H1 (cell line): ENCODE measurements around the gene TBC1D22A. TPM values are rescaled to one million over a fixed set of nuclear protein-coding genes. Genes with fewer than 3 reads are reported as not detected.

Source experiments
- CTCF ChIA-PET: fragments of 300-600 bp; sonication (Branson Sonifier 250); formaldehyde crosslinking; loops from one replicate; lab custom pipeline; 2021; ENCODE audit not compliant: partially characterized antibody; lab: Charles Lee
- POLR2A ChIA-PET: fragments of 300-600 bp; sonication (Branson Sonifier 250); formaldehyde crosslinking; loops from one replicate; lab custom pipeline; 2021; ENCODE audit warnings: inconsistent platforms; ENCODE audit not compliant: partially characterized antibody; lab: Charles Lee
- DNase-seq, 2 experiments: peaks; one replicate each; pipeline versions ENCODE4 v3.0.0 to v3.0.0-alpha.2; 2010 to 2022; ENCODE audit warnings: low spot score in 2 of 2, low read depth in 1 of 2, mixed read lengths in 1 of 2
- FAIRE-seq: peaks from 2 replicates; lab custom pipeline; 2011; peaks lifted over from hg19 to GRCh38; lab: Jason Lieb, UNC
- H2AFZ ChIP-seq: 2 replicates; pipeline ENCODE4 v1.8.1; 2012; ENCODE audit warnings: low read length, inconsistent platforms
- H2AK5ac ChIP-seq: 2 replicates; pipeline ENCODE4 v1.6.1; 2013; ENCODE audit warnings: low read depth, low read length
- H2BK120ac ChIP-seq: replicated peaks from 2 replicates; pipeline ENCODE3; 2013; ENCODE audit warnings: low read depth, low read length, inconsistent platforms
- H2BK12ac ChIP-seq: 2 replicates; pipeline ENCODE4 v1.6.1; 2013; ENCODE audit warnings: low read depth, low read length
- H2BK15ac ChIP-seq: 2 replicates; pipeline ENCODE4 v1.6.1; 2013; ENCODE audit warnings: low read length
- H2BK20ac ChIP-seq: 2 replicates; pipeline ENCODE4 v1.6.1; 2013; ENCODE audit warnings: low read length
- H2BK5ac ChIP-seq: 2 replicates; pipeline ENCODE4 v1.6.1; 2013; ENCODE audit warnings: low read depth, low read length
- H3K14ac ChIP-seq: 2 replicates; pipeline ENCODE4 v1.6.1; 2013; ENCODE audit warnings: inconsistent platforms; ENCODE audit not compliant: insufficient read length
- H3K18ac ChIP-seq: 2 replicates; pipeline ENCODE4 v1.6.1; 2013; ENCODE audit warnings: low read length; ENCODE audit errors: extremely low read depth
- H3K23ac ChIP-seq: 2 replicates; pipeline ENCODE4 v1.6.1; 2013; ENCODE audit warnings: inconsistent platforms; ENCODE audit not compliant: insufficient read length
- H3K23me2 ChIP-seq: 2 replicates; pipeline ENCODE4 v1.6.1; 2013; ENCODE audit warnings: low read depth, low read length
- H3K27ac ChIP-seq: 2 replicates; pipeline ENCODE4 v1.6.1; 2011; ENCODE audit warnings: low read depth, low read length, inconsistent platforms
- H3K27me3 ChIP-seq, 4 experiments: replicated peaks in 1 of 4; 1 replicate in 1 of 4; 2 replicates in 3 of 4; pipeline versions ENCODE4 v1.6.1 to v1.8.1; 2011 to 2013; ENCODE audit warnings: low read length in 3 of 4, mild to moderate bottlenecking in 3 of 4, inconsistent platforms in 2 of 4, mixed read lengths in 2 of 4, moderate library complexity in 1 of 4; ENCODE audit not compliant: control insufficient read depth in 3 of 4, insufficient read depth in 3 of 4; ENCODE audit errors: extremely low read depth in 1 of 4
- H3K36me3 ChIP-seq, 4 experiments: 2 replicates each; pipeline versions ENCODE4 v1.6.1 to v1.8.1; 2011 to 2013; ENCODE audit warnings: mild to moderate bottlenecking in 4 of 4, low read length in 3 of 4, moderate library complexity in 2 of 4, control low read depth in 1 of 4, inconsistent platforms in 1 of 4; ENCODE audit not compliant: insufficient read depth in 4 of 4, control insufficient read depth in 2 of 4
- H3K4ac ChIP-seq: replicated peaks from 2 replicates; pipeline ENCODE3; 2013; ENCODE audit warnings: low read length, low read depth, mixed read lengths, inconsistent platforms; ENCODE audit not compliant: insufficient read length
- H3K4me1 ChIP-seq, 4 experiments: replicated peaks in 1 of 4; 1 replicate in 1 of 4; 2 replicates in 3 of 4; pipeline versions ENCODE4 v1.6.1 to v1.8.1; 2011 to 2013; ENCODE audit warnings: low read length in 3 of 4, inconsistent platforms in 2 of 4, mixed read lengths in 1 of 4; ENCODE audit not compliant: insufficient read depth in 4 of 4, control insufficient read depth in 3 of 4
- H3K4me2 ChIP-seq, 2 experiments: 2 replicates each; pipeline versions ENCODE4 v1.6.1 to v1.8.1; 2011 to 2013; ENCODE audit warnings: low read depth in 2 of 2, low read length in 2 of 2, control low read depth in 1 of 2, inconsistent platforms in 1 of 2, mild to moderate bottlenecking in 1 of 2; ENCODE audit not compliant: insufficient read depth in 1 of 2
- H3K4me3 ChIP-seq, 4 experiments: fragments of 200-600, 300-600 bp in 1 of 4; sonication (generic), shearing (Covaris generic), sonication (Bioruptor Twin) in 1 of 4; 2 replicates each; pipeline versions ENCODE4 v1.5.1 to v1.8.1; 2011 to 2016; ENCODE audit warnings: low read length in 4 of 4, low read depth in 3 of 4, control low read depth in 2 of 4, inconsistent platforms in 2 of 4, mild to moderate bottlenecking in 2 of 4, mixed read lengths in 1 of 4, moderate library complexity in 1 of 4; ENCODE audit not compliant: insufficient read depth in 2 of 4; ENCODE audit errors: extremely low read depth in 1 of 4
- H3K56ac ChIP-seq: replicated peaks from 2 replicates; pipeline ENCODE3; 2013; ENCODE audit warnings: low read depth, mild to moderate bottlenecking, mixed read lengths, low read length, inconsistent platforms; ENCODE audit not compliant: insufficient read length
- H3K79me1 ChIP-seq: 2 replicates; pipeline ENCODE4 v1.6.1; 2013; ENCODE audit warnings: low read depth, low read length, control low read depth
- H3K79me2 ChIP-seq, 2 experiments: 2 replicates each; pipeline versions ENCODE4 v1.6.1 to v1.8.1; 2012 to 2013; ENCODE audit warnings: low read length in 2 of 2, mild to moderate bottlenecking in 2 of 2, inconsistent platforms in 1 of 2; ENCODE audit not compliant: insufficient read depth in 2 of 2, control insufficient read depth in 1 of 2
- H3K9ac ChIP-seq, 4 experiments: replicated peaks in 1 of 4; 1 replicate in 1 of 4; 2 replicates in 3 of 4; pipeline versions ENCODE4 v1.6.1 to v1.8.1; 2011 to 2013; ENCODE audit warnings: low read depth in 3 of 4, low read length in 3 of 4, control low read depth in 2 of 4, mild to moderate bottlenecking in 2 of 4, moderate library complexity in 2 of 4, inconsistent platforms in 1 of 4; ENCODE audit errors: extremely low read depth in 1 of 4
- H3K9me3 ChIP-seq, 2 experiments: 2 replicates each; pipeline versions ENCODE4 v1.6.1 to v1.8.1; 2012 to 2013; ENCODE audit warnings: mild to moderate bottlenecking in 2 of 2, moderate library complexity in 2 of 2, control low read depth in 1 of 2, inconsistent platforms in 1 of 2, low read depth in 1 of 2, low read length in 1 of 2, mixed read lengths in 1 of 2; ENCODE audit not compliant: insufficient read depth in 2 of 2
- H4K20me1 ChIP-seq, 2 experiments: replicated peaks in 1 of 2; 2 replicates each; pipeline versions ENCODE3 to v1.8.1; 2011 to 2013; ENCODE audit warnings: inconsistent platforms in 2 of 2, low read length in 2 of 2, mild to moderate bottlenecking in 1 of 2; ENCODE audit not compliant: insufficient read depth in 2 of 2, control insufficient read depth in 1 of 2
- H4K5ac ChIP-seq: 2 replicates; pipeline ENCODE4 v1.6.1; 2013; ENCODE audit warnings: low read length, low read depth, mixed read lengths, inconsistent platforms; ENCODE audit not compliant: insufficient read length
- H4K8ac ChIP-seq: 2 replicates; pipeline ENCODE4 v1.8.0; 2013; ENCODE audit warnings: mild to moderate bottlenecking, moderate library complexity, low read length, inconsistent platforms; ENCODE audit not compliant: insufficient read depth; ENCODE audit errors: extremely low read depth
- H4K91ac ChIP-seq: replicated peaks from 2 replicates; pipeline ENCODE3; 2013; ENCODE audit warnings: low read length, mixed read lengths, inconsistent platforms; ENCODE audit not compliant: insufficient read length
- EGR1 ChIP-seq: IDR thresholded peaks from 2 replicates; pipeline ENCODE4 v1.6.1; 2011; ENCODE audit warnings: low read depth, low read length, borderline replicate concordance
- KDM4A ChIP-seq: IDR thresholded peaks from one replicate; pipeline ENCODE4 v1.7.1; 2012; ENCODE audit warnings: low read depth, mild to moderate bottlenecking, moderate library complexity, low read length, inconsistent platforms; ENCODE audit not compliant: severe bottlenecking
- RAD21 ChIP-seq, 2 experiments: IDR thresholded peaks in 1 of 2; conservative IDR thresholded peaks in 1 of 2; 2 replicates each; pipeline ENCODE4 v1.6.1; 2011; ENCODE audit warnings: low read depth in 2 of 2, low read length in 2 of 2, improper control_type of control experiment in 1 of 2, inconsistent platforms in 1 of 2, mild to moderate bottlenecking in 1 of 2, moderate library complexity in 1 of 2
- RNF2 ChIP-seq: fragments of 200-900, 300-1000 bp; sonication (generic); IDR thresholded peaks from 2 replicates; pipeline ENCODE4 v1.7.1; 2016; ENCODE audit warnings: borderline replicate concordance, low read depth, mild to moderate bottlenecking, antibody characterized with exemption, low read length; ENCODE audit not compliant: poor library complexity, severe bottlenecking; ENCODE audit errors: missing control alignments
- TBP ChIP-seq: IDR thresholded peaks from 2 replicates; pipeline ENCODE4 v1.6.1; 2011; ENCODE audit warnings: low read depth, low read length, improper control_type of control experiment
- TEAD4 ChIP-seq: IDR thresholded peaks from 2 replicates; pipeline ENCODE4 v1.6.1; 2012; ENCODE audit warnings: low read depth, low read length, inconsistent platforms, mixed read lengths
- WGBS, 2 experiments: shearing (Covaris generic) in 1 of 2; methylation state at CpG; one replicate each; pipeline versions ENCODE4 v1.1.6 to v1.1.7; 2013 to 2015; ENCODE audit warnings: low lambda C conversion rate in 2 of 2, mixed read lengths in 2 of 2, inconsistent platforms in 1 of 2, low coverage in 1 of 2, missing lambda C conversion rate in 1 of 2; ENCODE audit not compliant: insufficient replicate concordance in 2 of 2, insufficient coverage in 1 of 2, insufficient read length in 1 of 2; ENCODE audit errors: extremely low coverage in 1 of 2, missing lambda C conversion rate in 1 of 2; 5-methylcytosine and 5-hydroxymethylcytosine counted together
- polyA plus RNA-seq, 7 experiments: library from polyadenylated mRNA; depleted of rRNA in 3 of 7; stranded (reverse) in 5 of 7; unstranded in 2 of 7; fragments of >200 nt in 5 of 7; fragments of 200-250 nt in 2 of 7; gene quantifications; 1 replicate in 5 of 7; 2 replicates in 1 of 7; 4 replicates in 1 of 7; pipeline versions ENCODE4 v1.2.1 to v1.2.3, GENCODE V29; 2011 to 2013; ENCODE audit warnings: missing spikeins in 2 of 7, mixed read lengths in 2 of 7
- total RNA-seq: library from RNA; stranded (reverse); fragmentation: NEBNext Ultra II Directional; extraction: Animal tissue kit (Norgen Biotek cat#: 25700); gene quantifications from 2 replicates; pipeline ENCODE4 v1.2.1, GENCODE V29; 2021
- TF ChIP-seq, protein P1 (sequence below), 3 experiments: IDR thresholded peaks; 1 replicate in 2 of 3; 2 replicates in 1 of 3; pipeline versions ENCODE4 v1.5.1 to v1.6.1; 2011; ENCODE audit warnings: low read length in 3 of 3, mild to moderate bottlenecking in 3 of 3, inconsistent platforms in 2 of 3, low read depth in 1 of 3, moderate library complexity in 1 of 3; ENCODE audit not compliant: insufficient read depth in 1 of 3; ENCODE audit errors: control extremely low read depth in 1 of 3

Gene TBC1D22A
- total and polyA plus RNA-seq, 2 of the 8 experiments (the other 6 are each of a cell fraction or from before 2014, with no cell fraction given), result 11.9 to 18.4 TPM

DNA sequence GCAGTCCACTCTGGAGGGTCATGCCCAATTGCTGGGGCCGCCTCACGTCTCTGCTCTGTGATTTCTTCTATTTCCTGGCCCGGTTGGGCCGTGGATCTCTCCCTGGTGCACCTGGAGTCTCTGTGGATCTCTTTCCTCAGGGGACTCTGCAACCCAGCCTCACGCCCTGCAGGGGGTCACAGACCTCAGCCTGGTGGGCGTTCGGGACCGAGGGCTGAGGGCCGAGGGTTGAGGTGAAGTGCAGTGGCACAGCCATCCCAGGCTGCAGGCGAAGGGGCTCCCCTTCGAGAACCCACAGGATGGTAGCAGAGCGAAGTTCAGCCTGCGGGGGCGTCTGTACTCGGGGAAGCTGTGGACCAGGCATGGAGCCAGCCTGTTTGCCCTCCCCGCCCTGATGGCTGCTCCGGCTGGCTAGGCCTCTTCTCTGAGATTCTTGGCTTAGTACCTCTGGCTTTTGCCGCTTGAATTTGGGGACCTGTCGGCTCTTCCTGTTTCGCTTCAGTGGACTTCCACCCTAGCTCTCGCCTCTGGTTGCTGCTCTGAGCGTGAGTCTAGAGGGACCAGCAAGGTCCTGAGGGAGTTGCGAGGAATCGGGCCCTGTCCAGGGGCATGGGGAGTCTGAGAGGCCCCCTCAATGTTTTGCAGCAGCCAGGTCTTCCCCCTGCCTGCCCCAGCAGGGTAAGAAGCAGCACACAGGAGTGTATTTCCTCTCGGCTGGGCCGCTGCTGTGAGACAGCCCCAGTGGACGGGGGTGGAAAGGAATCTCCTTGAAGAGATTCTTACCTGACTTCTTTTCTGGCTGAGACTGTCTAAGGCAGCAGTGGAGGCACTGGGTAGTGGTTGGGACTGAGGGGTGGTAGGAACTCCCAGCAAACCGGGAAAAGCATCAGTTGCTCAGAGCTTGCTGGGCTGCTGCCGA, 140.8 kb downstream of the TBC1D22A start:
- TF ChIP-seq KDM4A (no peak), TEAD4 (no peak), RAD21 (IDR thresholded peaks at IDR 0.05 in 1 of 2, conservative IDR thresholded peaks at IDR 0.05 in 1 of 2; ENCODE audit: low read depth in 2 of 2, low read length in 2 of 2) (peak; percentile 45 to 53), TBP (peak; percentile 47; the same call in 1 of the 2 replicates), EGR1 (no peak; the same call in 1 of the 2 replicates), RNF2 (no peak)
- TF ChIP-seq, protein P1, sequence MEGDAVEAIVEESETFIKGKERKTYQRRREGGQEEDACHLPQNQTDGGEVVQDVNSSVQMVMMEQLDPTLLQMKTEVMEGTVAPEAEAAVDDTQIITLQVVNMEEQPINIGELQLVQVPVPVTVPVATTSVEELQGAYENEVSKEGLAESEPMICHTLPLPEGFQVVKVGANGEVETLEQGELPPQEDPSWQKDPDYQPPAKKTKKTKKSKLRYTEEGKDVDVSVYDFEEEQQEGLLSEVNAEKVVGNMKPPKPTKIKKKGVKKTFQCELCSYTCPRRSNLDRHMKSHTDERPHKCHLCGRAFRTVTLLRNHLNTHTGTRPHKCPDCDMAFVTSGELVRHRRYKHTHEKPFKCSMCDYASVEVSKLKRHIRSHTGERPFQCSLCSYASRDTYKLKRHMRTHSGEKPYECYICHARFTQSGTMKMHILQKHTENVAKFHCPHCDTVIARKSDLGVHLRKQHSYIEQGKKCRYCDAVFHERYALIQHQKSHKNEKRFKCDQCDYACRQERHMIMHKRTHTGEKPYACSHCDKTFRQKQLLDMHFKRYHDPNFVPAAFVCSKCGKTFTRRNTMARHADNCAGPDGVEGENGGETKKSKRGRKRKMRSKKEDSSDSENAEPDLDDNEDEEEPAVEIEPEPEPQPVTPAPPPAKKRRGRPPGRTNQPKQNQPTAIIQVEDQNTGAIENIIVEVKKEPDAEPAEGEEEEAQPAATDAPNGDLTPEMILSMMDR (IDR thresholded peaks at IDR 0.05; ENCODE audit: control extremely low read depth in 1 of 3, insufficient read depth in 1 of 3, low read depth in 1 of 3, low read length in 3 of 3), result peak; percentile 46 to 68 (median 61)
- Histone ChIP-seq H2AFZ (no peak overlapping the region), H3K27me3 (no peaks in the 10 kb centered on the region), H3K4me1 (peaks cover 0 to 2% (median under 1%) of the 10 kb centered on the region in 4 experiments; a peak in 3 of 7 replicates), H3K9ac (no peak overlapping the region), H3K23ac (no peak overlapping the region), H3K18ac (no peak overlapping the region), H2AK5ac (no peak overlapping the region), H4K8ac (peak overlapping the region; percentile 66; the same call in 1 of the 2 replicates), H3K4me3 (no peak overlapping the region), H3K4me2 (no peak overlapping the region), H3K36me3 (0 out of 8 replicates have a peak, but pooled peaks cover 0 to 2% (median 0%) of the 10 kb centered on the region in 4 experiments), H4K20me1 (peaks cover 0 to 4% of the 10 kb centered on the region in 2 experiments), H3K79me1 (no peaks in the 10 kb centered on the region; the same call in 1 of the 2 replicates), H2BK15ac (no peak overlapping the region), H2BK5ac (no peak overlapping the region), H2BK12ac (no peak overlapping the region), H3K23me2 (no peaks in the 10 kb centered on the region), H3K9me3 (no peaks in the 10 kb centered on the region), H2BK120ac (no peak overlapping the region), H4K91ac (no peak overlapping the region), H3K27ac (no peak overlapping the region), H3K4ac (no peak overlapping the region), H3K79me2 (no peaks in the 10 kb centered on the region), H3K14ac (no peak overlapping the region), H3K56ac (no peak overlapping the region), H2BK20ac (no peak overlapping the region), H4K5ac (no peak overlapping the region)
- CTCF ChIA-PET, result interaction anchor here (0.6 to 1.3 kb wide), 7 partner anchors 13 to 1497 kb away, joined by 3 to 4 read pairs (median 3); no protein-coding TSS in a partner anchor
- POLR2A ChIA-PET, result no interaction called here
- peak in 1 of 2 experiments; percentile 69 for DNase-seq
- 82% methylated on average over 27 of the region's 29 CpGs; no CpG with 5 or more reads in 1 of the 2 experiments for WGBS, 2 experiments
- no peak for FAIRE-seq
